HUDEP-2 (cell line): ENCODE data around the gene CEACAM1.
"Not testable (repeated sequence)": the region's sequence is repeated elsewhere in the genome, so short reads cannot be mapped to it uniquely, and the experiment has no call there.

ENCODE experiments used
- DNase-seq, 76 experiments: peaks; one replicate each; lab custom pipeline; 2025; ENCODE audit not compliant: unreplicated experiment in 76 of 76; lab: John Stamatoyannopoulos, UW

CEACAM1 gene

DNA sequence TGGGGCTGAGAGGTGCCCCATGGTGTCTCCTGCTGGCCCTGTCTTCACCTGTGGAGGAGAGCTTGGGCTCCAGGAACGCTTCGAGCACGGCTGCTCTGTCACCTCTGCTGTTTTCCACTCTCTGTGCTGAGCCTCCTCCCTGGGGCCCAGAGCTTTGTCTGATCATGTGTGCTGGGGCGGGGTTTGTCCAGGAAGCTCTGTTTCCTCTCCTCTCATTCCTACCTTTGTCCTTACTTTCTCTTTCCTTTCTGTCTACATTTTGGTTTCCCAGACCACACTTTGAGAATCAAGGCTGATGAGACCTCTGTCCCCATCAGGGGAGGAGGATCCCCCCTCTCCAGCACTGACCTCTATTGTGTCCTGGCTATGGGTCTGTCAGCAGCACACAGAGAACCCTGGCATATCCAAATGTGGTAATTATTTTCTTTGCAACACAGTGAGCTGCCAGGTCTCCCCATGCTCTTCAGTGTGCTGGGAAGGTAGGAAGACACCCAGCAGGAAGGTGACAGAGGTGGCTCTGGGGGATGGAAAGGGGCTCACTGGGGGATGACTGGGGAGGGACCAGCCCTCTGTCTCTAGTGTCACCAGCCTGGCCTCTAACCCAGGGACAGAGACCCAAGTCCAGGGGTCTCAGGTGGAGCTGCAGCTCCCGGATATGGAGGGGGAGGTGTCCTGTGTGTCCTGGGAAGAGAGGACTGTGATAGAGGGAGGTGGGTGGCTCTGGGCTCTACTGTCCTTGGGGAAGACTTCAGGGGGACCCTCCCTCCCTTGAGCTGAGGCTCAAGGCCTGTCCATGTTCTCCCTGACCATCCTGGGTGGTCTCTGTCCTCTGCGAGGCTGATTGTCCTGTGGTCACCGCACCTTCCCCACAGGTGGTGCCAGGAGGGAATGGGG, at the start of gene CEACAM1:
Gene CEACAM1, minus strand, starts transcription at position 128 of the 894 bp plus-strand sequence. Its CDS starts 107 bp downstream, at position 21.
- peak in 9 of 76 experiments; percentile 9 to 32 (median 15) for DNase-seq

- DNase-seq = no peak
Measured at GRCh38 chr19:42577016-42577415, 48.7 kb upstream of the CEACAM1 start.

DNA sequence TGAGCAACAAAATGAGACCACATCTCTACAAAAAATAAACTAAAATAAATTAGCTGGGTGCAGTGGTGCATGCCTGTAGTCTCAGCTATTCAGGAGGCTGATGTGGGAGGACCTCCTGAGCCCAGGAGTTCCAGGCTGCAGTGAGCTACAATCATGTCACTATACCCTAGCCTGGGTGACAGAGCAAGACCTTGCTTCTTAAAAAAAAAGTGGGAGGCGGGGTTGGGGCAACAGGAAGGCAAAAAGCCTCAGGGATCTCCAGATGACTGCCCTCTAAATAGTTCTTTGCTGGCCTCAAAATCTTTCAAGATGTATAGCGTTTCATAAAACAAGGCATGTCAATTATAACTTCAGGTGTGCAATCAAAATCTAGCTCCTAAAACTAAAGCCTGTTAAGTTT, 48.0 kb upstream of the CEACAM1 start:
- no peak for DNase-seq

GRCh38 chr19:42573642-42574041, 45.4 kb upstream of the CEACAM1 start:
- no peak for DNase-seq

GRCh38 chr19:42571116-42571515, 42.8 kb upstream of the CEACAM1 start:
- no peak for DNase-seq

DNA sequence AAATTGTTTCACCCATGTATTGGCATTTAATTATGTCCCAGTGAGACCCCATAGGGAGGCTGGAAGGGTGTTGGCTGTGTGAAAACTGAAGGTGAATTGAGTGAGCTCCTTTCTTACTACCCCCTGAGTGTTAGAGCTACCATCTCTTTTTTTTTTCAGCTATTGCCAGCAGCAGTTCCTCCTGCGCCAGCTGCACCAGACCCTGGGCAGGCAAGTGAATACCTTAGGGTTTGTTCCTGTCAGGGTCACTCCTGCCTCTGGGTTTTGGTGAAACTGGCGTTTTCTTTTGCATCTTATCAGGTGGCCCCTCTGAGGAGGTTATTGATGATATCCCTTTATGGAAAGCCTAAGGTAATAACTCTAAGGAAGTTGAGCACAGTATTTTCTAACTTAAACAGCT, 40.9 kb upstream of the CEACAM1 start:
- no peak for DNase-seq

GRCh38 chr19:42568006-42568405, 39.7 kb upstream of the CEACAM1 start:
- DNase-seq = no peak

DNA sequence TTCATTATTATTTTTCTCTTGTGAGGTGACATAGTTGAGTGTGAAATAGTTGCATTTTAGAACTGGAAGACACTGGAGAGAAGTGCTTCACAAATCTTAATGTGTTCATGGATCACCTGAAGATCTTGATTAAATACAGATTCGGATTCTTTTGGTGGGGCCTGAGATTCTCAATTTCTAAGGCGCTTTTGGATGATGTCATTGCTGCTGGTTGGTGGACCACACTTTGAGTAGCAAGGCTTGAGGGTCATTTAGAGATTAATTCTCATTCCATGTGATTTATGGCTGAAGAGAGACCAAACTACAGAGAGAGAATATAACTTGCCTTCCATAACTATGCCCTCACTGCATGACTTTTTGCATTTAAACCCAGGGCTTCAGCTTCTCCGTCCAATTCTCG, 39.3 kb upstream of the CEACAM1 start:
- DNase-seq = no peak

- peak in 12 of 76 experiments; percentile 8 to 51 (median 16) for DNase-seq
Measured at GRCh38 chr19:42563352-42564210, 35.3 kb upstream of the CEACAM1 start.

DNA sequence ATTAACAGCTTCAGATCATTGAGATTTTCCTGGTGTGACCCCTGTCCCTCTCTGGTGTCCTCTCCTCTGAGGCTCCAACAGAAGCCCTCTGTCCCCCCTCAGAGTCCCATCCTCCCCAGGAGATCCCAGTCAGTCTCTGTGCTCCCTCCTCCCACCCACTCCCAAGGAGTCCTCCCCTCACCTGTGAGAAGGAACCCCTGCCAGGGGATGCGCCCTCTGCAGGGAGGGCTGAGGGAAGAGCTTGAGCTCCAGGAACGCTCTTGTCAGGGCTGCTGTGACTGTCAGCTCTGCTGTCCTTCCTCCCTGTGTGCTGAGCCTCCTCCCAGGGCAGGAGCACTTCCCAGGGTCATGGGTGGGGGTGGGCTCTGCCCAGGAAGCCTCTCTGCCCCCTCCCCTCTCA, 33.2 kb upstream of the CEACAM1 start:
- no peak for DNase-seq

GRCh38 chr19:42560731-42561130, 32.5 kb upstream of the CEACAM1 start:
- DNase-seq = no peak

- DNase-seq = no peak
Measured at GRCh38 chr19:42558450-42559150, 30.3 kb upstream of the CEACAM1 start.

DNA sequence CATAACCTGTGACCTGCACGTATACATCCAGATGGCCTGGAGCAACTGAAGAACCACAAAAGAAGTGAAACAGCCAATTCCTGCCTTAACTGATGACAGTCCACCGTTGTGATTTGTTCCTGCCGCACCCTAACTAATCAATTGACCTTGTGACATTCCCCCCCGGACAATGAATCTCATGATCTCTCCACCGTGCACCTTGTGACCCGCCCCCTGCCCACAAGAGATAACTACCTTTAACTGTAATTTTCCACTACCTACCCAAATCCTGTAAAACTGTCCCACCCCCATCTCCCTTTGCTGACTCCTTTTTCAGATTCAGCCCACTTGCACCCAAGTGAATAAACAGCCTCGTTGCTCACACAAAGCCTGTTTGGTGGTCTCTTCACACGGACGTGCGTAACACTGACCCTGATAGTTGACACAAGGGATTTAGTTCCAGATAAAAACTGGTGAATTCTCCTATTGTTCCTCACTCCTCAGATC, 29.1 kb upstream of the CEACAM1 start:
- not testable (repeated sequence) for DNase-seq

- DNase-seq = no peak
Measured at GRCh38 chr19:42555801-42556200, 27.5 kb upstream of the CEACAM1 start.

GRCh38 chr19:42555317-42555716, 27.0 kb upstream of the CEACAM1 start:
- DNase-seq = no peak

DNA sequence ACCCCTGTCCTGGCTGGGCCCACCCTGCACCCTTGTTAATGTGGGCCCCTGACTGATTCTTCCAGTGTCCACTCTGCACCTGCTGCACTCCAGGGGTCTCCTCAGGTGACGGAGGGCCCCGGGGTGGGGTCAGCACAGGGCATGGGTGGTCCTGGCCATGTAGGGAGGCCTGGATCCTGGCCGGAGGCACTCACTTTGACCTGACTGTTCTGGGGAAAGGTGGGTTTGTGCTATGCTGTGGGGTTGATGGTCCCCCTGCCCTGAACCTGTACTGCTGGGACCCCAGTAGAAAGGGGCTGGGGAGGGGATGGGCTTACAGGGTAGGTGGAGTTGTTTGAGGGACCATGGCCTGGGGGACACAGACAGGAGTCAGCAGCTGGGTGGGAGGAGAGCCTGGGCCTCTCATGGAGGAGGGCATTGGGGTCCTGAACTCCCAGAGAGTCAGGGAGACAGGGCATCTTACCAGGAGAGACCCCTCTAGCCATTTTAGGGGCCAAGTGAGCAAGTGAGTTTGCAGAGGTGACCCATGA, 25.8 kb upstream of the CEACAM1 start:
- no peak for DNase-seq

DNA sequence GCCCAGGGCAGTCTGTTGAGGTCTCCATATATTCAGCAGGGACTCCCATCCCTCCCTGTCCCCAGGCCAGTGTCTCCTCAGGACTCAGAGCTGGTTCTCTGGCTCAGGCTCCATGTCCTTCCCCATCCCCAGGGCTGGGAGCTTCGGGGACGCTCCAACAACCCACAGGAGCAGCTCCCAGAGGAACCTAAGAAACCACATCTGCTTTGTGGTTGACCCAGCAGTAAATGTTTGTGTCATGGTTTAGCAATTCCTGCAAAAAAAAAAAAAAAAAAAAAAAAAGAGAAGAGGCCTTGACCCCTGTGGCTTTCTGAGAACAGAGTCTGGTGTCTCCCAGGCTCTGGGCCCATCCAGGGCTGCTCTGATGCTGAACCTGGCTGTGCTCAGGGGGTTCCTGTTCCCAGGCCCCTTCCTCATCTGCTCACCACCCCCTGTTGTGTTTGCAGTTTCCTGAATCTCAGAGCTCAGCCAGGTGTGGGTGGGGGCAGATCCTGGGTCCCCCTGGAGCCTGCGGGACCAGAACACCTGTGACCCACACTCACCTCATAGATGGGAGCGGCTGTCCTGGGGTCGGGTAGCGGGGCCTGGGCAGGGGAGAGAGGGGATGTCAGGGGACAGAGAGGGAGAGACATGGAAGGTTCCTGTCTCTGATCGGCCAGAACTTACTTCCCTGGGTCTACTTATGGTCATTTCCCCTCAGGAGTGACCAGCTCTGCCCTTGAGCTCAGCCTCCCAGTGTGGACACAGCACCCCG, 25.2 kb upstream of the CEACAM1 start:
- DNase-seq = no peak

DNA sequence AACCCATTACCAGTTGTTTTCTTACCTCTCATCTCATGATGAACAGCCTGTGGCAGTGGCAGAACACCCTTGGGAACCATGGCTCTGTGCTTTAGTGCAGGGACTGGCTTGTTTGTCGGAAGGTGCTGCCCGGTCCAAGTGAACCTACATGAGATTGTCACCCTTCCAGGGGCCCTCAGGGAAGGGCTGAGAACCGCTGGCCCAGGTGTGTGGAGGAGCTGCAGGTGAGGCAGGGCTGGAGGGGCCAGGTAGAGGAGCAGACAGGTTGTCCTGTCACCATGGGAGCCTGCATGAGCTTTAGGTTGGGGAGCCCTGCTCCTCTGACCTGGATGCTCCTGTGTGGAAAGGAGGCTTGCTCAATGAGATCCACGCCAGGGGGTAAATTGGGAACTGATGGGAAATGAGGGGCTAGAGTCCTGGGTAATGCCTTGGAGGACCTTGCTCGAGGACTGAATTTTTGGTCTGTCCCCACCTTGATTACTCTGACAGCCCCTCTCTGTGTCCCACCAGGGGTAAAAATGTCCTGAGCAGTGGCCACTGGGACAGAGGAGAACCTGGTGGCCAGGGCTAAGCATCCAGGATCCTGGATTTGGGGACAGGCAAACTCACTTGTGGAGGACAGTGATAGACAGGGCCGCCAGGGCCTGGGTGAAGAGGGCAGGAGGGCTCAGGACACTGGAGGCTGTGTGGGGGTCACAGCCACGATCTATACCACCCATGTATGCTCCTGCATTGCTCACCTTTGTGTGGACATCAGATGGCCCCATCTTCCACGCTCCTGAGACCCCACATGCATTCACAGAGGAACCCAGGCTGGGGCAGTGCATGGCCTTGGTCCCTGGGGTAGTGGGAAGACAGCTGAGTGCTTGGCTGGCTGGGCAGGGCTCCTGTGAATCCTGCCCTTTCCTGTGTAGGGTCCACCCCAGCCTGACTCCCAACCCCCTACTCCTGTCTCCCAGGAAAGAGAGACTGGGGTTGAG, 24.1 kb upstream of the CEACAM1 start:
- no peak for DNase-seq

- DNase-seq = not testable (repeated sequence)
Measured at GRCh38 chr19:42550521-42550920, 22.2 kb upstream of the CEACAM1 start.
